Measurements from ENCODE around the gene BSCL2.
A peak's percentile ranks its signal among the peaks of the same experiment; 100 is the strongest.
"Not testable (repeated sequence)": the region's sequence is repeated elsewhere in the genome, so short reads cannot be mapped to it uniquely, and the experiment has no call there.

The BSCL2 gene

GRCh38 chr11:62707277-62707861, at the start of gene BSCL2, which contains the start of gene GNG3:
TSS of gene BSCL2 (minus strand) at chr11:62707424. CDS start at chr11:62707195, 229 bp downstream.
TSS of gene GNG3 (plus strand) at chr11:62707676. CDS start at chr11:62708296, 620 bp downstream.
- no peak for DNase-seq

GRCh38 chr11:62755086-62755615, 47.9 kb upstream of the BSCL2 start:
- no peak for DNase-seq

- peak; percentile 99 for DNase-seq
These were observed 46.7 kb upstream of the BSCL2 start, which contains the start of gene ZBTB3 for GRCh38 chr11:62753736-62754603. TSS of gene ZBTB3 (minus strand) at chr11:62754160. CDS start at chr11:62753664, 496 bp downstream.

DNA sequence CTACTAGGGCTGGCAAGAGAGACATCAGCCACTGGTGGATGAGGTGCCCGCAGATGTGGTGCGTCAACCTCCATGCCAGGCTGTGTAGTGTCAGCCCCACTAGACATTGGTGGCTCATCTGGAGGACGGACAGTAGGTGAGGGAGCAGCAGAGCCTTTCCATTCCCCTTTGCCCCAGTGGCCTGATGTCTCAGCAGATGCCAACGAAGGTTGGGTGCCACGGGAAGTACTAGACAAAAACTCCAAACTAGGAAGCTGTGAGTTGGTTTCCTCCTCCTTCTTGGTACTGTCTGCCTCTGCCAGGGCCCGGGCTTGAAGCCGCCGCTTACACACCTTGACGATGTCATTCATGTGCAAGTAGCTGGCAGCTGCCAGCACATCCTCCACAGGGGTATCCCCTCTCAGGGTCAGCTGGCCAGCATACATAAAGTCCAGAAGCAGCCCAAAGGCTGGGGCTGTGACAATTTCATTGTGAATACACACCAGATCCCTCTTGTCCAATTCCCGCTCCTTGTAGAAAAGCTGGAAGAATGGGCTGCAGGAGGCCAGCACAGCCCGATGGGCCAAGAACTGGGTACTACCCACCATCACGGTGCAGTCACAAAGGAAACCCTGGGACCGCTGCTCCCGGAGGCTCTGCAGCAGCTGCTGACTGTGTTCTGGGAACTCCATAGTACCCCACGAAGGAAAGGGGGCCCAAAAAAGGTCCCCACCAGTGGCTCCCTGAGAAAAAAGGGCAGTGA, 45.9 kb upstream of the BSCL2 start:
- no peak for DNase-seq

DNA sequence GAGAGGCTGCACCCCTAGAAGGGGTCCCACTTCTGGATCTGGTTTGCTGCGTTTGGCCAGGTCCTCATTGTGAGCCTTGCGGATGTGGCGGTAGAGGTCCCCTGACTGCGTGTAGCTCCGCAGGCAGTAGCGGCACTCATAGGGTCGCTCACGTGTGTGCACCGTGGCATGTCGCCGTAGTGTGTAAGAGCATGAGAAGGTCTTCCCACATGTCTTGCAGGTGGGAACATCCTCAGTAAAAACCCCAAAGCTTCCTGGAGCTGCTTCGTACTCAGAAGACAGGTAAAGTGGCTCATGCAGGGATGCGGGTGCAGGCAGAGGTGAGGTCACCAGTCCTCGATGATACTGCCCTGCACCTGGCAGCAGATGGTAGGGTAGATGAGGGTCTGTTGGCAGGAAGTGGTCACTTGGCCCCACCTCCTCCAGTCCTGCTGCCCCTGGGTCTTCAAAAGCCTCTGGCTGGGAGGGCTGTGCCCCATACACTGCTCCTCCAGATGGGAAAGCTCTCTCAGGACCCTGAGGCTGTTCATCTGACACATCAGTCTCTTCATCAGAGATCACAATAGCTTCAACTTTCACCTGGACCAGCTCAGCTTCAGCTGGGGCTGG, 45.1 kb upstream of the BSCL2 start:
- DNase-seq = no peak

DNA sequence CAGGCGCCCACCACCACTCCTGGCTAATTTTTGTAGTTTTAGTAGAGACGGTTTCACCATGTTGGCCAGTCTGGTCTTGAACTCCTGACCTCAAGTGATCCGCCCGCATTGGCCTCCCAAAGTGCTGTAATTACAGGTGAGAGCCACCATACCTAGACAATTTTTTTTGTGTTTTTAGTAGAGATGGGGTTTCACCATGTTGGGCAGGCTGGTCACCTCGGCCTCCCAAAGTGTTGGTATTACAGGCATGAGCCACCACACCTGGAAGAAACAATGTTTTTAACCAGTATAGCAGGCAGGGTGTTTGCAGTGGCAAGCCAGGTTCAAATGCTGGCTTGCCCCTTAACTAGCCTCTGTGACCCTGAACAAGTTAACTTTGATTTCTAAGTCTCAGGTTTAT, 42.7 kb upstream of the BSCL2 start:
- DNase-seq = not testable (repeated sequence)

DNA sequence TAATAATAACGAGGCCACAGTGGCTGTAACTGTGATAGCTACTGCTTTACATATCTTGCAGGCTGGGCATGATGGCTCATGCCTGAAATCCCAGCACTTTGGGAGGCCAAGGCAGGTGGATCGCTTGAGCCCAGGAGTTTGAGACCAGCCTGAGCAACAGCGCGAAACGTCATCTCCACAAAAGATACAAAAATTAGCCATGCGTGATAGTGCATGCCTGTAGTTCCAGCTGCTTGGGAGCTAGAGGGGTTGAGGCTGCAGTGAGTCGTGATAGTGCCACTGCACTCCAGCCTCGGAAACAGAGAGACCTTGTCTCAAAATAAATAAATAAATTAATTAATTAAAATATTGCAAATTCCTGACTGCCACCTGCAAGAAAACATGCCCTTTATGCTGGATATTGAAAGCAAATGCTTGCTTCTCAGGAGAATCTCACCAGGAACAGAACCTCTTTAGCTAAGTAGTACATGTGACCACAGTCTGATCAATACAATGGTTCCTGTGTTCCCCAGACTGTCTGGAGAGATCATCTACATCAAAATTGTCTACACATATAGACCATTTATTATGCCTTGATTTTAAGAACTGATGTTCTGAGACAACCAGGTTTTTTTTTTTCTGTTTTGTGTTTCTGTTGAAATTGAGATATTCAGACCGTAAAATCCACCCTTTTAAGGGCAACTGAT, 40.4 kb upstream of the BSCL2 start:
- DNase-seq = no peak

DNA sequence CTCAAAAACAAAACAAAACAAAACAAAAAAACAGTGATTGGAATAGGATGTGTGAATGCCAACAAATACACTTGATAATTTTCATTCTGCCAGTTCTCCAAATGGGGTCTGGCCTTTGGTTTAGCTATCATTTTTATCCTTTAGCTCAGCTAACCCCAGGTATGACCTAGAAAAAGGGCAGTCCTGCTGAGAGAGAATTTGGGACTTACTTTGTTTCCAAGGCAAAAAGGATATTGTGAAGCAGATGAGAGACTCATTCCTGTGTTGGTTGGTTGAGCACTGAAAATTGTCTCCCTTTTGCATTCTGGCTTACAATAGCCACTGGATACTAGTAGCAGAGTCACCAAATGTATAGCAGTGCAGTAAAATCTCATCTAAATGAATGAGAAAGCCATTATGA, 30.0 kb upstream of the BSCL2 start:
- DNase-seq = no peak

DNA sequence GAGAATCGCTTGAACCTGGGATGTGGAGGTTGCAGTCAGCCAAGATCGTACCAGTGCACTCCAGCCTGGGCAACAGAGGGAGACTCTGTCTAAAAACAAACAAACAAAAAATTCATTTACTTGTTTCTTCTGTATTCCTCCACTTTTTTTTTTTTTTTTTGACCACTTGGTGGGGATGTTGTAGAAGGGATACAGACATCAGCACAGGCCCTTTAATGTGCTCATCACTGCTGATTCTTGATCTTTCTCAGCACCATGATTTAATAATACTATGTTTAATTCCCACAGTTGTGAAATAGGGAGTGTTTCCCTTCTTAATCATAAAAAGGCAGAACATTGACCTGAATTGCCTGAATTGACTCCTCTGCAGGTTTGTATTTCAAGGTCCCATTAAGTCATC, 25.6 kb upstream of the BSCL2 start:
- DNase-seq = no peak

- DNase-seq = not testable (repeated sequence)
These were observed 22.9 kb upstream of the BSCL2 start for GRCh38 chr11:62730076-62730475.

- DNase-seq = peak; percentile 86 to 87
These were observed 21.2 kb upstream of the BSCL2 start, which contains the start of gene TTC9C for GRCh38 chr11:62728171-62728988. TSS of gene TTC9C (plus strand) at chr11:62728486. CDS start at chr11:62728849, 363 bp downstream.

- peak; percentile 93 to 97 for DNase-seq
These were observed 20.6 kb upstream of the BSCL2 start for GRCh38 chr11:62727872-62728170.

- DNase-seq = peak; percentile 99
These were observed 20.1 kb upstream of the BSCL2 start, which contains the start of gene HNRNPUL2 for GRCh38 chr11:62727165-62727871. TSS of gene HNRNPUL2 (minus strand) at chr11:62727457. CDS start at chr11:62727156, 301 bp downstream.

- no peak for DNase-seq
These were observed 19.6 kb upstream of the BSCL2 start for GRCh38 chr11:62726915-62727164.

- no peak for DNase-seq
These were observed 19.1 kb upstream of the BSCL2 start for GRCh38 chr11:62726156-62726914.

DNA sequence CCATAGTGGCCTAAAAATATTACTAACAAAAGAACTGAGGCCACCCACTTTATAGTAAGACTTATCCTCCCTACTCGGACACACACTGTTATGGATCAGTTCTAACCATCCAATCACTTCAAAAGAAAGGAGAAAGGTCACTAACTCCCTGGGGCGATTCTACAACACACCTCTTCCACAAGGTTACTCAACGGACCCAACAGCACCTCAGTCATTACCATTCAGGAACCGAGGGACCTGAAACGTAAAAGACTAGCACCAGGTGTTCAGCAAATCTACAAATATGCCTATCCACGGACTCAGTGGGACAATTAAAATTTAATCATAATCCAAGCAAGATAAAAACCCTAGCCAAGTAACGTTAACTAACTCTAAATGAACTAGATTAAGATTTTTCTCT, 18.4 kb upstream of the BSCL2 start:
- no peak for DNase-seq

- no peak for DNase-seq
These were observed 16.9 kb upstream of the BSCL2 start for GRCh38 chr11:62724171-62724570.

GRCh38 chr11:62721994-62722393, 14.8 kb upstream of the BSCL2 start:
- DNase-seq = no peak

- no peak for DNase-seq
These were observed 12.2 kb upstream of the BSCL2 start for GRCh38 chr11:62719302-62719978.

All from CD4-positive, alpha-beta T cell treated with Interleukin-4 for 1 hour (primary cell).